B cell (primary cell): ENCODE data around the gene KIAA0825.

ENCODE experiments used
- EZH2 ChIP-seq: IDR thresholded peaks from 2 replicates; pipeline ENCODE4 v1.6.1; 2012; ENCODE audit warnings: borderline replicate concordance, low read depth, mild to moderate bottlenecking, moderate library complexity, low read length; ENCODE audit not compliant: insufficient read depth, poor library complexity, severe bottlenecking
- TF ChIP-seq, protein P1 (sequence below): fragments of 200-600 bp; IDR thresholded peaks from one replicate; pipeline ENCODE4 v1.8.0; 2022; ENCODE audit warnings: antibody characterized with exemption, mild to moderate bottlenecking

DNA sequence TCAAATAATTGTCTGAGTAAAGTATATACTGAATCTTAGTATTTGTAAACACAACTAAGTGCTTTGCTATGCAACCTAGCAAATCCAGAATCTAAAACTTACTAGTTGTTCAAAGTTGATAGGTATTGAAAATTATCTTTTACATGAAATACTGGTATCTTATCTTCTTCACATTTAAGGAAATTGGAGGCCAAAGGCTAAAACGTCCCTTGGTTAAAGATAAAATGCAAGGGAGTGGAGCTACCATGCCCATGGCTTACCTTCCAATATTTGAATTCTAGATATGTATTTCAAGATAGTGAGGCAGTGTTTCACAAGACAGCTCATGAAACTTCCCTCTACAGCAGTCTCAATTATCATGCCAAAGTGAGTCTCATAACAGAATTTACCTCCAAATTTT, 373.5 kb downstream of the KIAA0825 start:
- TF ChIP-seq, protein P1, sequence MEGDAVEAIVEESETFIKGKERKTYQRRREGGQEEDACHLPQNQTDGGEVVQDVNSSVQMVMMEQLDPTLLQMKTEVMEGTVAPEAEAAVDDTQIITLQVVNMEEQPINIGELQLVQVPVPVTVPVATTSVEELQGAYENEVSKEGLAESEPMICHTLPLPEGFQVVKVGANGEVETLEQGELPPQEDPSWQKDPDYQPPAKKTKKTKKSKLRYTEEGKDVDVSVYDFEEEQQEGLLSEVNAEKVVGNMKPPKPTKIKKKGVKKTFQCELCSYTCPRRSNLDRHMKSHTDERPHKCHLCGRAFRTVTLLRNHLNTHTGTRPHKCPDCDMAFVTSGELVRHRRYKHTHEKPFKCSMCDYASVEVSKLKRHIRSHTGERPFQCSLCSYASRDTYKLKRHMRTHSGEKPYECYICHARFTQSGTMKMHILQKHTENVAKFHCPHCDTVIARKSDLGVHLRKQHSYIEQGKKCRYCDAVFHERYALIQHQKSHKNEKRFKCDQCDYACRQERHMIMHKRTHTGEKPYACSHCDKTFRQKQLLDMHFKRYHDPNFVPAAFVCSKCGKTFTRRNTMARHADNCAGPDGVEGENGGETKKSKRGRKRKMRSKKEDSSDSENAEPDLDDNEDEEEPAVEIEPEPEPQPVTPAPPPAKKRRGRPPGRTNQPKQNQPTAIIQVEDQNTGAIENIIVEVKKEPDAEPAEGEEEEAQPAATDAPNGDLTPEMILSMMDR = no peak
- no peak for TF ChIP-seq EZH2
